ENCODE measurements around the gene MDFIC2.

The MDFIC2 gene

DNA sequence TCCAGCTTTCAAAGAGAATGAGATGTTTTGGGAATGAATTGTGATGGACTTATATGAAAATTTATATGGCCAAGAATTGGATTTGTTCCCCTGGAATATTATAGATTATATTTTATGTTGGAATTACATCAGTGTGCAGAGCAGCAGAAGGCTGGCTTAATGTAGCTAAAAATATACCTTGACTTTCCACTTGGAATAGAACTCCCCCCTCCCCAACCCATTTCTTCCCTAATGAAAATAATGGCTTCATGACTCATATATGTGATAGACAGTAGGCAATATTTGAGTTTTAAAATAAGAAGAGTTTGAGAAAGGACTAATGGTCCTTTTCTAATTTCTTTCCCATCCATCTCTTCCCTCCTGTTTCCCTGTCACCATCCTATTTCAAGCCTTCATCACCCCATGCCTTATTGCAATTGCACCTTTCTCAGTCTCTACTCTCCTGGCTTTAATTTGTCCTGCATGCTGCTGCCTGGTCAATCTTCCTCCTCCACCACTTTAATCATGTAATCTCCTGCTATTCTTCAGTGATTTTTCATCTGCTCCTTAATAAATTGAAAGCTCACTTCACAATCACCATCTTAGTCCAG, 122.5 kb downstream of the MDFIC2 start:
- TF ChIP-seq, protein P1, sequence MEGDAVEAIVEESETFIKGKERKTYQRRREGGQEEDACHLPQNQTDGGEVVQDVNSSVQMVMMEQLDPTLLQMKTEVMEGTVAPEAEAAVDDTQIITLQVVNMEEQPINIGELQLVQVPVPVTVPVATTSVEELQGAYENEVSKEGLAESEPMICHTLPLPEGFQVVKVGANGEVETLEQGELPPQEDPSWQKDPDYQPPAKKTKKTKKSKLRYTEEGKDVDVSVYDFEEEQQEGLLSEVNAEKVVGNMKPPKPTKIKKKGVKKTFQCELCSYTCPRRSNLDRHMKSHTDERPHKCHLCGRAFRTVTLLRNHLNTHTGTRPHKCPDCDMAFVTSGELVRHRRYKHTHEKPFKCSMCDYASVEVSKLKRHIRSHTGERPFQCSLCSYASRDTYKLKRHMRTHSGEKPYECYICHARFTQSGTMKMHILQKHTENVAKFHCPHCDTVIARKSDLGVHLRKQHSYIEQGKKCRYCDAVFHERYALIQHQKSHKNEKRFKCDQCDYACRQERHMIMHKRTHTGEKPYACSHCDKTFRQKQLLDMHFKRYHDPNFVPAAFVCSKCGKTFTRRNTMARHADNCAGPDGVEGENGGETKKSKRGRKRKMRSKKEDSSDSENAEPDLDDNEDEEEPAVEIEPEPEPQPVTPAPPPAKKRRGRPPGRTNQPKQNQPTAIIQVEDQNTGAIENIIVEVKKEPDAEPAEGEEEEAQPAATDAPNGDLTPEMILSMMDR (IDR thresholded peaks at IDR 0.05; ENCODE audit: low read depth, low read length): no peak
- DNase-seq (ENCODE audit: low read depth, low spot score): no peak
- no peak overlapping the region for H3K4me3 ChIP-seq (ENCODE audit: low read depth, low read length)
- in situ Hi-C loops (cut with HindIII; ENCODE audit: low sequenced_read_pairs): no loop called here

DNA sequence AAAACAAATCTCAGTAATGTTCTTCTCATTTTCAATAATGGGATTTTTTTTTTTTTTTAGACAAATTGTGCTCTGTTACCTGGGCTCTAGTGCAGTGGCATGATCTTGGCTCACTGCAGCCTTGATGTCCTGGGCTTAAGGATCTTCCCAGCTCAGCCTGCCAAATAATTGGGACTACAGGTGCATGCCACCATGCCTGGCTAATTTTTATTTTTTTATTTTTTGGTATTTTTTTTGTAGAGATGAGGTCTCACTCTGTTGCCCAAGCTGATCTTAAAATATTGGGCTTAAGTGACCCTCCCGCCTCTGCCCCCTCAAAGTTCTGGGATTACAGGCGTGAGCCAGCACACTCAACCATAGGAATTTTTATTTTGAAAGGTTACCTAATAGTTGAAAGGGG, 126.2 kb downstream of the MDFIC2 start:
- DNase-seq (ENCODE audit: low read depth, low spot score): no peak
- in situ Hi-C loops (cut with HindIII; ENCODE audit: low sequenced_read_pairs): no loop called here
- TF ChIP-seq, protein P1 (IDR thresholded peaks at IDR 0.05; ENCODE audit: low read depth, low read length): no peak
- no peak overlapping the region for H3K4me3 ChIP-seq (ENCODE audit: low read depth, low read length)

DNA sequence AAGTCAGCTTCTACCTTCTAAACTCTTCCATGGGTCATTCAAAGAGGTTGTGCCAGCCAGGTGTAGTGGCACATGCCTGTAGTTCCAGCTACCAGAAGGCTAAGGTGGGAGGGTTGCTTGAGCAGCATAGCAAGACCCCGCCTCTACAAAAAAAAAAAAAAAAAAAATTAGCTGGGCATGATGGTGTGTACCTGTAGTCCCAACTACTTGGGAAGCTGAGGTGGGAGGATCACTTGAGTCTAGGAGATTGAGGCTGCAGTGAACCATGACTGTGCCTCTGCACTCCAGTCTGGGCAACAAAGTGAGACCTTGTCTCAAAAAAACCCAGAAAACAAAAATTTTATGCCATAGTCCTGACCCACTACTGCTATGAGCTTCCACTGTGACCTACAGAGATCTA, 126.8 kb downstream of the MDFIC2 start:
- in situ Hi-C loops (cut with HindIII; ENCODE audit: low sequenced_read_pairs): no loop called here
- TF ChIP-seq, protein P1 (IDR thresholded peaks at IDR 0.05; ENCODE audit: low read depth, low read length): no peak
- H3K4me3 ChIP-seq (ENCODE audit: low read depth, low read length): no peak overlapping the region
- DNase-seq (ENCODE audit: low read depth, low spot score): no peak

DNA sequence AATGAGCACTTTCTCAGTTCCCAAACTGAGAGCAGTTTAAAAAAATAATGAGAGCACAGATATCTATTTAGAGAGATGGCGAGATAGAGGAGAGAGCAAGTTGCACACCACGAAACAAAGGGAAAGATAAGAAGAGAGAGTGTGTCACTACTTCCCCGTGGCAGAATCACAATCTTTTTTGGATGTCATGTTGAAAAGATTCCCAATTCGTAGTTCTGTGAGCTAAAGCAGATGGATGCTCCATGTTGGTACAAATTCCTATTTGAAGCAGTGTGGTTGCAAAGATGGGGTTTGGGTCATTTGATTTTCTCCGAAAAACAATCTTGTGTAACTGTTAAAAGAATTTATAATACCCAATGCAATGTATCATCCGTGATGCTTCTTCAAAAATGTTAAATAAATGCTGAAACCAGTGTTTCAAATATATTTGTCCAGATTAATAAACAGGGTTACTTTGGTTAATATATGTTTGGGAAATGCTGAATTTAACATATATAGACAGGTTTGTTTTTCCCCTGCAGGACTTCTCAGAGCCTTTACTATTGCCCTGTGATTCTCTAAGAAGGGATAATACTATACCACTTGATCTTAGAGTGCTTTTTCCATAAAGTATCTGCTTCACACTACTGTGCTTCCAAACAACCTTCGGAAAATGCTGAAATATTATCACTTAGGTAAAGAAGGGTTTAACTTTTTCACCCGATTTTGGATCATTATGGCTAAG, 128.5 kb downstream of the MDFIC2 start:
- no peak overlapping the region for H3K4me3 ChIP-seq (ENCODE audit: low read depth, low read length)
- TF ChIP-seq, protein P1 (IDR thresholded peaks at IDR 0.05; ENCODE audit: low read depth, low read length): no peak
- DNase-seq (ENCODE audit: low read depth, low spot score): no peak
- in situ Hi-C loops (cut with HindIII; ENCODE audit: low sequenced_read_pairs): no loop called here

DNA sequence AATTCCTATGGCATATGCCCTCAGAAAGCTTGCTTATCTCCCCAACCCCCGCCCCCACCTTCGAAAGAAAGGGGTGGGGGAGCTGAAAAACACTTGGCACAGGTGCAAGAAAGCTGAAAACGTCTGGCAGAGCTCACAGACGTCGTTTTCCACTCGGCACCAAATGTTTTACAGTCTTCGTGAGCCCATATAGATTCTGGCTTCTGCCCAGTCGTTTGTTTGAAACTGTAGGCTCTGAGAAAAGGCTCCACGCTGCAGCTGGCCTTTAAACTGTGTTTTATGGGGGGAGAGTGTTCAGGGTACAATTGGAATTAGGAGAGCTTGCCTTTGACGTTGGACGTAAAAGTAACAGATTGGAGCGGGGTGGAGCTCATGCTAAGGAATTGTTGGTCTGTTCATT, 130.3 kb downstream of the MDFIC2 start:
- no peak overlapping the region for H3K4me3 ChIP-seq (ENCODE audit: low read depth, low read length)
- TF ChIP-seq, protein P1 (IDR thresholded peaks at IDR 0.05; ENCODE audit: low read depth, low read length): no peak
- in situ Hi-C loops (cut with HindIII; ENCODE audit: low sequenced_read_pairs): no loop called here
- DNase-seq (ENCODE audit: low read depth, low spot score): no peak

DNA sequence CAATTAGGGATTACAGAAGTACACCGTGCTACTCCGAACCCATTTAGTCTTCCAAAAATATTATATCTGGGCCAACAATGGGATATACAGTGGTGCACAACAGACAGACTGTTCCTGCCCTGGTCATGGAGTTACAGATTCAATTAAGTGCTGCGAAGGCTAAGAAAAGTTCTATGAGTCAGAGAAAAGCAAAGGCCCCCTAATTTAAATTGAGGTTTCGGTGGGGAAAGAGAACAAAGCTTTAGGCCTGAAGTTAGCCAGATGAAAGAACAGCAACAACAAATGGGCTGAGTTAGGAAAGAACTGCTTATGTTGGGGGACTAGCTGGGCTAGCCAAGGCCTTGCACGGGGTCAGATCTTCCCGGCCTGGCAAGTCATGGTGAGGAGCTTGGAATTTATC, 131.8 kb downstream of the MDFIC2 start:
- TF ChIP-seq, protein P1 (IDR thresholded peaks at IDR 0.05; ENCODE audit: low read depth, low read length): no peak
- DNase-seq (ENCODE audit: low read depth, low spot score): no peak
- in situ Hi-C loops (cut with HindIII; ENCODE audit: low sequenced_read_pairs): no loop called here
- H3K4me3 ChIP-seq (ENCODE audit: low read depth, low read length): no peak overlapping the region
